T47D (cell line): ENCODE measurements around the gene LNX2.
A peak's percentile ranks its signal among the peaks of the same experiment; 100 is the strongest.

Experiments used
- DNase-seq, 2 experiments: peaks; one replicate each; pipeline versions ENCODE4 v3.0.0 to v3.0.0-alpha.2; 2011 to 2012; ENCODE audit warnings: low read depth in 1 of 2, low spot score in 1 of 2
- JUND ChIP-seq: IDR thresholded peaks from 2 replicates; pipeline ENCODE4 v1.6.1; 2012; ENCODE audit warnings: low read depth
- in situ Hi-C: cut with HindIII; loops from 2 replicates; pipeline ENCODE4 v1.10.0; 2016; ENCODE audit warnings: low sequenced_read_pairs, low pct_unique_long_range_greater_than_20kb

Gene LNX2

DNA sequence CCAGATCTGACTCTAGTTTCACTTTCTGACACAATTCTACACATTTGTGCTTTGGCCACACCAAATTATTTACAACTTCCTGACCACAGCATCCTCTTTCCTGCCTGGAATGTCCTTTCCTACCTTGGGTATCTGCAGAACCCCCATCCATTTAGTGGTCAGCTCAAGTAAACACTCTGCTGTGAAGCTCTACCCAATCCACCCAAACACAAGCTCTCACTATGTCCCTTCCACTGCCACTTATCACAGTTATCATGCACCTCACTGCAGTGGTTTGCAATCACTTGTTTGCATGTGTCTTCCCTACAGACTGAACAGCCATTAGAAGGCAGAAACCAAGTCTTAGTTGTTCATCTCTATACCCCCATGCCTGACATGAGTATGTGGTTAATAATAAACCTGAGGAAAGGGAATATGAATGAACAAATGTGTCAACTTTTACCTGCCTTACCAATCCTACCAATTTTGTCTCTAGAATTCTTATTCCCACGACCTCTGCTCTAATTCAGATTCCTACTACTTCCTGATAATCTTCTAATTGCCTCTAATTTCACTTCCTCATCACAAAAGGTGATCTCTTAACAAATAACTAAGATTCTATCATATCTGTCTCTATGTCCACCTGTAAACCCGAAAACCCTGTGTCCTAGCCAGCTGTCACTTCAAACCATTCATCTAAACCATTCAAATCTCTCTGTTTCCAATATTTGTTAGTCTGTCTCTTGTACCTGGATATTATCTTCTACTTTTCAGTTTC, 25.1 kb downstream of the LNX2 start:
- in situ Hi-C loops = no loop called here
- TF ChIP-seq JUND = no peak
- DNase-seq = no peak

- DNase-seq = no peak
- in situ Hi-C loops = no loop called here
Observed at GRCh38 chr13:27593267-27593666, 27.1 kb downstream of the LNX2 start.

DNA sequence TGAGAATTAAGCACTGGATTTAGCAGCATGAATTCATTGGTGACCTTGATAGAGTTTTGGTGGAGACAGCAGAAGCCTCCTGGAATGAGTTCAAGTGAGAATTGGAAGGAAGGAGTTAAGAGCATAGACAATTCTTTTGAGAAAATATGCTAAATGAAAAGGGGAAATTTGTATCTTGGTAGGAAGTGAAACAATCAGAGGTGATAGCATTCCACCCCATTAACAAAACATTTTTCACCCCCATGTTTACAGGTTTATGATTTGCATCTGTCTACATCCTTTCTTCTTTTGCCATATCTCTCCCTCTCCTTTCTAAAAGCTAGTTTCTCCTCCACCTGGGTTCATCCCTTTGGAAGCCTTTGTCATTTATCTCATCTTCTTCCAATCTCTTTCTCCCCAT, 27.5 kb downstream of the LNX2 start:
- TF ChIP-seq JUND = no peak
- no peak for DNase-seq
- in situ Hi-C loops = no loop called here

More at GRCh38 chr13:27593267-27593666, 27.1 kb downstream of the LNX2 start:
- TF ChIP-seq JUND = no peak

- TF ChIP-seq JUND = no peak
- no peak for DNase-seq
- in situ Hi-C loops = no loop called here
Observed at GRCh38 chr13:27588405-27588804, 31.9 kb downstream of the LNX2 start.

DNA sequence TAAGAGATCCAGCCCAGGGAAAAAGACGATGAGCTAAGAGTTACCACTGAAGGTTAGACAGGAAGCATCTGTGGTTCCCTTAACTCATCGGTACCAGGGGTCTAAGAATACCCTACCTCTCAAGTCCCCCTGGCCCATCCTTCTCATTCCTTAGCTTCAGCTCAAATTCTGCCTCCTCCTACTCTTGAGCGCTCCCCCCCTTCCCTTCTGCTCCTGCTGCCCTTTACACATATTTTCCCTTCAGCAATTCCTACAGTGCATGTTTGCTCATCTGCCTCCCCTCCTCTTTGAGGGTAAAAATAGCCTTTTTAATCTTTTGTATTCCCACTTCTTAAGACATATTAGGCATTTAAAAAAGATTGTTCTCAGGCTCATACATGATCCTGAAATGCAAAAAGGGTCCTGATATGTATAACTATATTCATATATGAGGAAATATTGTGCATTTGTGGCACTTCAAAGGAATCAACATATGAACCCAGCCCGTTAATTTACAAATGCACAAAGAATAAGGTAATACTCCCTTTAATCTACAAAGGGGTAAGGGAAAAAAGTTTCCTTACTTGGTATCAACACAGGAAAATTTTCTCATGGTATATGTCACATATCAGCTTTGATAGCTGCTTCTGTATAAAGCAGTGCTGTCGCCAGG, 33.1 kb downstream of the LNX2 start:
- in situ Hi-C loops = no loop called here
- DNase-seq = no peak
- no peak for TF ChIP-seq JUND

- TF ChIP-seq JUND = no peak
- in situ Hi-C loops = no loop called here
- no peak for DNase-seq
Observed at GRCh38 chr13:27583645-27584044, 36.7 kb downstream of the LNX2 start.

DNA sequence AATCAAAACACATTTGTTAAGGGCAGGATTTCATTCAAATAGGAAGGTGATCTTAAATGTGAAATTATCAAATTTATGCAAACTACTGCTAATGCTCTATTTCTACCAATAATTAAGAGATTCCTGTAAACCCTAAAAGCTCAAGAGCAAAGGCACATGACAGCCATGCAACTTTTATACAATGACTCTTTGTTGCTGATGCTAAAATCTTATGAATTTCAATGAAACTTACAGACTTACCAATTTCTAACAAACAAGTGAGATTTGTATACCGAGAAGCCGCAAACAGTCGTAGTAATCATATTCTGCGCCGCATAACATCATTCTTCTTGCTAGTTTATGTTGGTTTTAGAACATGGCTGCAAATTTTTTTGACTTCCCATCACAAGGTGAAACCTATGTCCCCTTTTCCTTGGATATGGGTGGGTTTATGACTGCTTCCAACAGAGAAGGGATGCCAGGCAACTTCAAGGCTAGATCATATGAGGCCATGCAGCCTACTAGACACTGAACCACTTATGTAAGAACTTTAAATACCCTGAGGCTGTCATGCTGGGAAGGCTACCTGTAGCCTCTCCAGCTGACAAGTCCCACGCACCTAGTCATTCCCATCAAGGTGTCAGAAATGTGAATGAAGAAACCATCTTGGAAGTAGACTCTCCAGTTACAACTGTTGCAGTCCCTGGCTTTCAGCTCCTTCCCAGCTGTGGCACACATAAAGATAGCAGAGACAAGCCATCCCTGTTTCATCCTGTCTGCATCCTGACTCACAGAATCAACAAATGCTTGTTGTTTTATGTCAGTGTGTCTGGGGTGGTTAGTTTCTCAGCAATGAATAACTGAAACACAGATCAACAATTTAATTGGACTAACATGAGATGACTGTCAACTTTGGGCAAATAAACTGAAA, 42.0 kb downstream of the LNX2 start:
- TF ChIP-seq JUND = no peak
- DNase-seq = peak in 1 of 2 experiments; percentile 13
- in situ Hi-C loops = no loop called here

- no peak for TF ChIP-seq JUND
- in situ Hi-C loops = no loop called here
- DNase-seq = no peak
Observed at GRCh38 chr13:27574661-27575060, 45.7 kb downstream of the LNX2 start.

GRCh38 chr13:27573265-27573664, 47.1 kb downstream of the LNX2 start:
- no peak for TF ChIP-seq JUND
- in situ Hi-C loops = no loop called here
- no peak for DNase-seq

- TF ChIP-seq JUND = no peak
- DNase-seq = no peak
- in situ Hi-C loops = no loop called here
Observed at GRCh38 chr13:27572234-27572901, 48.0 kb downstream of the LNX2 start.

DNA sequence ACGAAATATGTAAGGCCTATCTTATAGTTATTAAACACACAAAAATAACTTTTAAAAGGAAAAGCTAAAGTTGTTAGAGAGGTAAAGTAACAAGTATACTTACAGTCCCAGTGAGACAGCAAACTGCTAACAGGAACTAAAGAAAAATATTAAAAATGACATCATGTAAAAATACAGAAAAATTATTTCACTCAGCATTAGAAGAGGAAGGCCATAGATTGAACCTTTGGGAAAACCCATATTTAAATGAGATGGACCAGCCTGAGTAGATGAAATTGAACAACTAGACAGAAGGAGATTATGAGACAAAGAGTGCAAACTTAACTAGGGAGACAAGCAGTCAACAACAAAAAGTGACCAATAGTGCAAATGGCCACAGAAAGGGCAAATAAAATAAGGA, 49.4 kb downstream of the LNX2 start:
- DNase-seq = no peak
- in situ Hi-C loops = no loop called here
- no peak for TF ChIP-seq JUND

- no peak for TF ChIP-seq JUND
- no peak for DNase-seq
- in situ Hi-C loops = no loop called here
Observed at GRCh38 chr13:27569405-27569804, 50.9 kb downstream of the LNX2 start.
